ENCODE data around the gene PIPOX.
"Not testable (repeated sequence)": the region's sequence is repeated elsewhere in the genome, so short reads cannot be mapped to it uniquely, and the experiment has no call there.

PIPOX gene

DNA sequence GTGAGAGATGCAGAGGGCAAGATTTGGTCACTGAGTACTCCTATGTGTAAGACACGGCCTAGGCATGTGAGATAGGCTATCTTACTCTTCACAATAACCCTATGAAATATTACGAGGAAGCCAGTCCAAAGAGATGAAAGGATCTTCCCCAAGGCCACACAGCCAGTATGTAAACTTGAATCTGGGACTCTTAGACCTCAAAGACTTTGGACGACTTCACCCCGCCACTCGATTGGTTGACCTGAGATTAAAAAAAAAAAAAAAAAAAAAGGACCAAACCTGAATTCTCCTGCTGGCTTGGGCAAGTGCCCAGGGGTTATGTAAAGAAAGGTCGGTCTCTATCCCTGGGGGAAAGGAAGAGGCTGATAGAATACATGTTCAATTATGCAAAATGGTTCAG, 33.1 kb downstream of the PIPOX start:
- no peak for DNase-seq (ENCODE audit: low read depth in 2 of 2)

DNA sequence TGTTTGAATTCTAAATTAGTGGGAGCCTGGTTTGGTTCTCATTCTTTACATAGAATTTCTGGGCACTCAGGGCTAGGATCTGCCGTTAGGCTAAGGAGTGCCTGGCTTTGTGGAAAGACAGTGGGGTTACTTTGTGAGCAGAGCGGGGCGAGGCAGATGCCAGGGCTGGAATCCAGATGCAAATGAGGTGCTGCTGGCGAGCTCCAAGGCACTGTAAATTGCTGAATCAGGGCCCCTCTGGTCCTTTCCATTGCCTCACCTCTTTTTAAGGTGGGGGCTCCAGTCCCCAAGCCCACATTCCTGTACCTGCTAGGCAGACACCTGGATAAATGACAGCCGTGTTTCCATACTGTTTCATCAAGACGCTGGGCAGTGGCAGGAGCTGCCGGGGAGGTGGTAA, 33.8 kb downstream of the PIPOX start:
- no peak for DNase-seq (ENCODE audit: low read depth in 2 of 2)

DNA sequence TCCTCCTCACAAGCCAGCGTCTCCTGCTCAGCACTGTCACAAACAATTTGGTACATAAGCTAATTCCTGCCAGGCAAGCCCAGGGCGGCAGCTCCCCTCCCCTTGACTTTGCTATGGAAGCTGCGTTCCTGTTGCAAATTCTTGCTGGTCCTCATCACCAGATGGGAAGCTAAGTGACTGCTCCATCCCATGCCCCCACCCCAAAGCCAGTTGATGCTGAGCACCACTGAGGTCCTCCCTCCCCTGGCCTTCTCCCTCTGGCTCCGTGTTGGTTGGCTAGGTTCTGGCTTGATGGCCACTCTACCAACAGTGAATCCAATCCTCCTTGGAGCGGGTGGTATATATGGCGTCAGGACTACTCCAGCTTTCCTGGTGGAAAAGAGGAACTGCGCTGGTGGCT, 34.4 kb downstream of the PIPOX start:
- no peak for DNase-seq (ENCODE audit: low read depth in 2 of 2)

DNA sequence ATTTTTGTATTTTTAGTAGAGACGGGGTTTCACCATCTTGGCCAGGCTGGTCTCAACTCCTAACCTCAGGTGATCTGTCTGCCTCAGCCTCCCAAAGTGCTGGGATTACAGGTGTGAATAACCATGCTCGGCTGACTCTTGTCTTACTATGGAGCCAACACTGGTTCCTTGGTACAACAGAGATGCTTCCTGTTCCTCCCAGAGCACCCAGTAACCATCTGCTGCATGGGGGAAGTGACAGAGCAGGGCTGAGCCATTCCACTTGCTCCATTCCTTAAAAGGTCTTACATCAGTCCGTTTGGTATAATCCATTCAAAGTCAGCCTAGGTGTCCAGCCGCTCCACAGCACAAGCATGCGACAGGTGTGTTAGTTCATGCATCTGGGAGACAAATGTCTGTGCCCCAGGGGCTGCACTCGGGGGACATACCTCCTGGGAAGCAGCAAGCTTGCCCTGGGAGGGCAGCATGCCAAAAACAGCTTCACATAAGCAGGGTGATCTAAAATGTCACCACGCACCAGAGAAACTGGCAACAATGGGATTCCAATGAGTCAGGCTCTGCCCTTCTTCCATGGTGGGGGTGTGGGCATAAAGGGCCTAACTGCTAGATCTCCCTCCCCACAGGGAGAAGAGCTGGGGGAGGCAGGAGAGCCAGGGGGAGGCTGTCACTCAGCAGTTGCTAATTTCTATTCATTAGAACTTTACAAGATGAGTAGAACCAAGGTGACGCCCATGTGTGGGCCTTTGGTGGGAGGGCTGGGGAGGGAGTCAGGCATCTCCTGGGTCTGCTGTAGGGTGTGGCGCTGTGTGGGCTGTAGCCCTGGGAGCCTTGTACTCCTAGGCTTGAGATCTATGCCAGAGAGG, 35.5 kb downstream of the PIPOX start:
- DNase-seq (ENCODE audit: low read depth in 2 of 2) = no peak

DNA sequence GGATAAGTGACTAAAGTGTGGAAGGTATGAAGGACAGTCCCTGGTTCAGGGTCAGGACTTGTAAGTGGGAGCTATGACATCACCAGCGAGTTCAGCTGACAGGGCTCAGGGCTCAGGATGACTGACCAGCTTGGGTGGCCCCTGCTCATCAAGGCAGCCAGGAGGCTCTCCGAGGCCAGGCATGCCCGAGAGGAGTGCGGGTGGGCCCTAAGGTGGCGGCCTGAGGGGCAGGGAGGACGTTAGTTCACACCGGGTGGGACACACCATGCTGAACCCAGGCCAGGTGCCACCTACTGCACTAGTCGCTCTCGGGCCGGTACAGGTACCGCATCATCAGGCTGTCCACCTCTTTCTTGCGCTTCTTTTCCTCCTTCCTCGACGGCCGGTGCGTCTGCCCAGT, 36.5 kb downstream of the PIPOX start:
- no peak for DNase-seq (ENCODE audit: low read depth in 2 of 2)

DNA sequence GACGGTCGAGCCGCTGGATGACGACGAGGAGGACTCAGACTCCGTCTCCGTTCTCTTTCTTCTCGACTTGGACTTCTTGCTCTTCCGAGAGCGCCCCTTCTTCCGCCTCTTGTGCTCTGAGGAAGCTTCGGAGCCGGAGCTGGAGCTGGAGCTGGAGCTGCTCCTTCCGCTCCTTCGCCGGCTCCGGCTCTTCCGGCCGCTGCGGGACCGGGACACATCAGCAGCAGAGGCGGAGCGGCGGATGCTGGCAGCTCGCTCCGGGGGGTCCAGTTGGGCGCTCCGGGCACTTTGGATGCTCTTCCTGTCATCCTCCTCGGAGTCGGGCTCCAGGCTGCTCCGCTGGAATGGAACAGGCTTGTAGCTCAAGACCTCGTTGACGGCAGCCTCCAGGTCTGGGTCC, 36.9 kb downstream of the PIPOX start:
- no peak for DNase-seq (ENCODE audit: low read depth in 2 of 2)

DNA sequence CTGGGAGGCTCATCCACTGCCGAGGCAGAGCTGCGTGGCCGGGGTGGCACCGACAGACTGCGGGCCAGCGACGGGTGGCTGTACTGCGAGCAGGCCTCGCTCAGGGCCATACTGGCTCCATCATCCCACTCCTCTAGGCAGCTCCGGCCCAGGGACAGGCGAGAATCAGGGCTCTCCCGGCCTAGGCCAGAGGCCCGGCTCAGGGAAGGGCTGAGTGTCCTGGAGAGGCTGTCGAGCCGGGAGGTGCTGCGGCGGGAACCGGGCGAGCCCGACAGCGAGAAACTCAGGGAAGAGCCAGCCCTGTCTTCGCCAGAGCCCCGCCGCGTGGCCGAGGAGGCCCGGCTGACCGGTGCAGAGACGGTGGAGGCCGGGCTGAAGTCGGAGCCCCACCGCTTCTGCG, 37.4 kb downstream of the PIPOX start:
- no peak for DNase-seq (ENCODE audit: low read depth in 2 of 2)

DNA sequence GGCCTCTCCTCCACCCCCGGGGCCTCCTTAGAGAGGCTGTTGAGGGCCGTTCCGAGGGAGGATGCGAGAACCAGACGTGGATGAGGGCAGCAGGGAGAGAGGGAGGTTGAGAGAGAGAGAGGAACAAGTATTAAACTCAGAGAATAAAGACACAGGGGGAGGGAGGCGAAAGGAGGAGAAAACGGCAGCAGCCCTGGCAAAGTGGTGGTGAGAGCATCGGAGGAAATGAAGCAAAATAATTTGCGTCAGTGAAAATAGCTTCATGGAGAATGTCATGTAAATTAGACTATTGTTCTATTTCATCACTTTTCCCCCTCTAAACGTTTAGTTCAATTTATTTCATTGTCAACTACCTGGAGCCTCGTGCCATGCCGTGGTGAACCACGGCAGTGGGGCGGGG, 38.0 kb downstream of the PIPOX start:
- DNase-seq (ENCODE audit: low read depth in 2 of 2) = no peak

DNA sequence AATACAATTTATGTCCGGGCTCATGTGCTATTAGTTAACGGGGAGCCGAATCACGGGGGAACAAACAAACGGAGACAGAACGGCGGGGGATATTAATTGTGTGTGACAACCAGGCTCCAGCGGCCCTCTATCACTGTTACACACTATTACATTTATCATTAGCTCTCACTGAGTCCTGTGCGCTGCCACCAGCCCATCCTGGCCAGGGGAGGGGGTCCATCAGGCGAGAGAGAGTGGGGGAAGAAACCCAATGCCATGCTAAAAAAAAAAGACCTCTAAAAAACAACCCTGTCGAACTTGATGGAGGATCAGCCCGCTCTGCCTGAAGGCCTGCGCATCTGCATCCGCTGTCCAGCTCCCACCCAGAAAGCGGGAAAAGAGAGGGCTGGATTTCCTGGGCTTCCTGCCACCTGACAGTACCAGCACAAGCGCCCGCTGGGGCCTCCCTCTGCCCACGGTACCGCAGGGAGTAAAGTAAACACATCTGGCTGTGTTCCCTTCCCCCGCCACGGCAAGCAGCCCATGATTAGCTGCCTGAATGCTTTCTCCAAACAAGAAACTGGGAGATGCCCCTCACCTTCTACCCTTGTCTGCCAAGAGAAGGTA, 41.7 kb downstream of the PIPOX start:
- no peak for DNase-seq (ENCODE audit: low read depth in 2 of 2)

DNA sequence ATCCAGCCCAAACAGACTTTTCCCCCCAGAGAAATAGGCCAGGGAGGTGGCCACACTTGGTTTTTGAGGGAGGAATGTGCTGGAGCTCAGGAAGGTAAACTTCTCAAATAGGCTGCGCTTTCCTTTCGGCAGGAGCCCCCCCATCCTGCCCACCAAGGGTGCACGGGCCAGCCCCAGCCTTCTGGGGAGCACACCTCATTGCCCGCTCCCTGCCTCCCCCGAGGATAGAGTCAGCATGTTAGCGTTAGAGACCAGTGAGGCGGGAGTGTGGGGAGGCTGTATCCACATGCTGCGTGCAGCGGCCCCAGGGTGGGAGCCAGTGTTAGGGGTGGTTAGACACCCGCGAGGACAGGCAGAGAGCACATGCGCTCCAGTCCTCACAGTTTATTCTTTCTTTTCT, 42.3 kb downstream of the PIPOX start:
- DNase-seq (ENCODE audit: low read depth in 2 of 2) = no peak

DNA sequence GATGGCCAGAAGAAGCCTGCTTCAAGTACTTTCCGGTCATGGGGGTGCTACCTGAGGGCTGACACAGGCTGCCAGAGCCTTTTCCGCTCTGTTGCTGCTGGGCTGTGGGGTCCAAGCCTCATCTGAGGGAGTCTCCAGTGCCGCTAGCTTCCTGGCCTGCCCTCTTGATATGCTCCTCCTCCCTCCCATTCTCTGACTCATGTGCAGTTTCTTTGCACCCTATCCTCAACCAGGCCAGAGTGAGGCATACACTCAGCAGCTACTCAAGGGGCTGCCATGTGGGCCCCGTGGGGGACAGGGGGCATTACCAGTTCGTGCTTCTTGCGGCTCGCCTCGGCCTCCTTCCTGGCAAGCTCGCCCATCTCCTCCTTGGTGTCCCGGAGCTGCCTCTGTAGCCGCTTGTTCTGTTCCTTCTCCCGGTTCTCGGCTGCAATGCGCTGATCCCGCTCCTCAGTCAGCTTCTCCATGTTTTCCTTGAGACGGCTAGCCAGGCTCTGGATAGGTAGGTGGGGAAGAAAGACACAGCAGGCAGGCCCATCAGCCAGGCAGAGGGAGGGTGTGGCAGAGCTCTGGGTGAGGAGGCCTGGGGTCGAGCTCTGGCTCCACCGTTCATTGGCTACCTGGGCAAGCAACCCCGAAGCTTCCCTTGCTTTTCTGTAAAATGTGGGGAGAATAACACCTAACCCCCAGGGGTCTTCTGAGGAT, 43.8 kb downstream of the PIPOX start:
- DNase-seq (ENCODE audit: low read depth in 2 of 2) = no peak

DNA sequence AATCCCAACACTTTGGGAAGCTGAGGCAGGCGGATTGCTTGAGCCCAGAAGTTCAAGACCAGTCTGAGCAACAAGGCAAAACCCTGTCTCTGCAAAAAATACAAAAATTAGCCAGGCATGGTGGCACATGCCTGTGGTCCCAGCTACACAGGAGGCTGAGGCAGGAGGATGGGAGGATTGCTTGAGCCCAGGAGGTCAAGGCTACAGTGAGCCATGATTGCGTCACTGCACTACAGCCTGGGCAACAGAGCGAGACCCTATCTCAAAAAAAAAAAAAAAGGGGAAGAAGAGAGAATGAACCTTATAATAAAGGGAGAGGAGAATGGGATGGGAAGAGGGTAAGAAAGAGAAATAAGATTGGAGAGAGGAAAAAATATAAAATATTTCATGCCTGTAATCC, 45.8 kb downstream of the PIPOX start:
- not testable (repeated sequence) for DNase-seq (ENCODE audit: low read depth in 2 of 2)

DNA sequence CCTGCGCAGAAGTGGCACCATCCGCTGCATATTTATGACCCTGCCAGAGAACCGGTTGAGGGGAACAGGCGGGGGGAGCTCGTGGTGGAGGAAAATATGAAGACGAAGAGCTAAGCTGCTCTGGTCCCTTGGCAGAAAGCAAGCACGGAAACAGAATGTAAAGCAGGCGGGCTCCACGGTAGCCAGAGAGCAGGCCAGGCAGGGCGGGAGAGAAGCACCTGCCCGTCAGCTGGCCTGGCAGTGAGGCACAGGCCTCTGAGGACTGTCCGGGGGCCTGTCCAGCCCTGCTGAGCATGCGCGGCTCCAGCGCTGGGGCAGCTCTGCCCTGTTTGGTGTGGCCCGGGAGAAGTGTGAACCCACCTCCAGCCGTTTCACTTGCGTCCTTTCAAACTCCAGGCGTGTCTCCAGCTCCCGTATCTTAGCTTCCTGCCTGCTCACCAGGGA, 46.7 kb downstream of the PIPOX start:
- DNase-seq (ENCODE audit: low read depth in 2 of 2) = no peak

DNA sequence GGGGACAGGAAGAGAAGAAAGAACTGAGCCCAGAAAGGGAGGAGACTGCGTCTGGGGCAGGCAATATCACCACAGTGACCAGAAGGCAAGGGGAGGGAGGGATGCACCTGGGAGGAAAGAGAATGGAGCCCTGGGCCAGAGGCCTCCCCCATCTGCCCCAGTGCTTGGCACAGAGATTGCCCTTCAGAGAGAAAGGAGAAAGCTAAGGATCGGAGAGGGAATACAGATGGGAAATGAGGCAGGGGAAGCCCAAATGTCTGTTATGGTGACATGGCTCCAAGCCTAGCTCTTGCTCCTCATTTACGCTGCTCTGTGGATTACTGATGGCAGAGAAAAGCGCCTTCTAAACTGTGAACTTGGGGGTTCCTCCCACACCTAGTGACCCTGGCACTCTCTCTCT, 47.2 kb downstream of the PIPOX start:
- DNase-seq (ENCODE audit: low read depth in 2 of 2) = no peak

DNA sequence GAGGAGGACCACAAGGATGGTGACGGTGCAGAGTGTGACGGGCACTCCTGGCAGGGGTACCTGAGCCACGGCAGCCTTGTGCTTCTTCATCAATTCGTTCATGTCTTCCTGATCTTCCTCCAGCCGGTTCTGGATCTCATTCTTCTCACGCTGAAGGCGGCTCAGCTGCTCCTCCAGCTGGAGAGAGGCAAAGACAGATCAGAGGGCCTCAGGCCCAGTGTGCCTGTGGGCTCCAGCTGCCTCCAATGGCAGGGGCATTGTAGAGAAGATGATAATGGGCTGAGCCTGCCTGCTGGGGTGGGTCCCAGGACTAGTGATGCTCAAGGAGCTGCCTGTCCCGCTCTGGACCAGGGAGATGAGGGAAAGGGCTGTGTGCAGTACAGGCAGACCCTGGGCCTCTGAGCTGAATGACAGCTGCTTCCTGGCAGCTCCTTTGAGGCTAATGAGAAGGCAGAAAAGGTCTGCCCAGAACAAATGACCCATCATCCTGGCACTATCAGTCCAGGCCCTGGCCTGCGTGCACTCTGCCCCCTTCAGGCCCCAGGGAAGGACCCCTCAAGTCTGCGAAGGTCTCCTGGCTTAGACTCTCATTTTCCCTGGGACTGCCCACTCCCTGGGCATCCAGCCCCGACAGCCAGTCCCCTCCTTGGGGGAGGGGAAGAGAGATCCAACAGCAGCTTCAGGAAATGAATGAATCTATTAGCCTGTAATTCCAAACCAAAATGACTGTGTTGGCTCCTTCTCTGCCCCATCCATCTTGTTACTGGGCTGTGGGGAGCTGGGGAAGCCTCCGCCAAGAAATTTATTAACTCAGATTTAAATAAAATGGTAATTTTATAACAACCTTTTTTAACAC, 48.0 kb downstream of the PIPOX start:
- no peak for DNase-seq (ENCODE audit: low read depth in 2 of 2)

DNA sequence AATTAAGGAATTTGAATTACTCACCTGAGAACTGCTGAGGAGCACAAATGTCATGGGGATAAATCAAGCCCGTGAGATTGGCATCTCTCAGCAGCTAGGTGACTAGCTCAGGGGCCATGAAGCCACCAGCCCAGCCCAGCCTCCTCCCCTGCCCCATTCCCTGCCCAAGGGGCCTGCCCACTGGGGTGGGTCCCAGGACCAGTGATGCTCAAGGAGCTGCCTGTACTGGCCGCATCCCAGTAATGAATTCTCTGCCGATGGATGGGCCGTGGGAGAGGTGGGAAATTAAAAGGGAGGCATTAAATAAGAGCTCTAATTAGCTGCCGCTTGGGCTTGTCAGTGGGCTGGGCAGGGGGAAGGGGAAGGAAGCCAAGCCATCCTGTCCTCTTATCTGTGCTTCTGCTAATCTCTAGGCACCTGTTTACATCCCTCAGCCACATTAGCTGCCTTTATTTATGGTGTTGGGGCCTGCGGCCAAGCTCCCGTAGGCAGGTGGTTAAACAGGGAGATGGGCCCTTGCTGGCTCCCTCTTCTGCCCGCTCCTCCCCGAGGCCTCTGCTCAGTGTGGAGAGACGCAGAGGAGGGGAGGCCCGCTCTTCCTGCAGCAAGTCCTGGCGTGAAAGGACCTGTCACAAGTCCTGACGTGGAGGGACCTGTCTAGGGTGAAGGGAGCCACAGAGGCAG, 48.8 kb downstream of the PIPOX start:
- DNase-seq (ENCODE audit: low read depth in 2 of 2) = no peak

DNA sequence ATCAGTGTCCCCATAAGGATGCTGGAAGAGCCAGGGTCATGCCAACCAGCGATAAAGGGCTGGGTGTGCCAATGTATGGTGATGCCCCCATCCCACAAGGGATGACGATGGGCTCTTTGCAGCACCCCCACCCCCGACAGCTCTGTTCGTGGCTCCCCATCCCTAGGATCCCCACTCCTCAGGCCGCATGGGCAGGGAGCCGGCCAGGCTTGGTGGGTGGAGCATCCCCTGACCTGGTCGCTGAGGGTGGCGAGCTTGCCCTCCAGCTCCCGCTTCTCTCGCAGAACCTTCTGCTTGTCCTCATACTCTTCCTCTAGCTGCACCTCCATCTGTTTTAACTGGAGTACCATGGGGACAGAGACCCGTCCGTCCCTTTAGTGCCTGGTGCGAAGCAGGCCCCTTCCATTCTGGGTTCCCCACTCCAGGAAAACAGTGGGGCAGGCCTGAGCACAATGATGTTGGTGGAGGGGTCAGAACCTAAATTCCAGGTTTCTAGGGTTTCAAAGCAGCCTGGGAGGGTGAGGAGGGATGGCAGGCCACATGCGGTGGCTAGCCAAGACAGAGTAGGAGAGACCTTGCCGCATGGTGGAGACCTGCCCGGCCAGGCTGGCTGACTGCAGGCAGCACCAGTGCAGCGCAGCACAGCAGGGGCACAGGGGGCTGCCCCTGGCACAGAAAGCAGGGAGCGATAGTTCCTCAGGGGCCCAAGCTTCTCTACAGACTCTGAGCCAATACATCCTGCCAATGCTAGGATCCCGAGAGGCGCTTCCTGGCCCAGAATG, 50.3 kb downstream of the PIPOX start:
- no peak for DNase-seq (ENCODE audit: low read depth in 2 of 2)

DNA sequence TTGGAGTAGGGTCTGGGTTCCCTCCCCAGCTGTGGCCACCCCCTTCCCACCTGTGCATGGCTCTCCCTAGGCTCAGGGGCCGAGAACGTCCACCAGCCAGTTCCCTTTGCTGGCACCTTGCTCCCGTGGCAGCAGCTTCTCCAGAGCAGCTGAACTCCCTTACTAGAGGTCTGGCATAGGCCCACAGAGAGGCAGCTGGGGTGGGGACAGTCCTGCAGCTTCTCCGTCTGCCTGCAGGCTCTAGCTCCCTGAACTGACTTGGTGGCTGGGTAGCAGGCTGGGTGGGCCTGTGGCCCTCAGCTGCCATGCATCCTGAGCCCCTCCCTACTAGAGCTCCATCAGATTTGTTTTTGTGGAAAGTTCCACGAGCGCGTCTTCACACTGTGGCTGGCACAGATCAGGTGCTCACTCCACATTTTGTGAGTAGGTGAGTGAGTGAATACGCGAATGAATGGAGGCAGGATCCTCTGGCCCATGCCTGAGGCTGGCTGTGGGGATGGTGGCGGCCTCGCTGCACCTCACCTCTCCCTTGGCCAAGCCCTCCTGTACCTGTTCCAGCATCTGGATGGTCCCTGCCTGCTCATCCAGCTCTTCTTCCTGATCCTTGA, 51.3 kb downstream of the PIPOX start:
- no peak for DNase-seq (ENCODE audit: low read depth in 2 of 2)

DNA sequence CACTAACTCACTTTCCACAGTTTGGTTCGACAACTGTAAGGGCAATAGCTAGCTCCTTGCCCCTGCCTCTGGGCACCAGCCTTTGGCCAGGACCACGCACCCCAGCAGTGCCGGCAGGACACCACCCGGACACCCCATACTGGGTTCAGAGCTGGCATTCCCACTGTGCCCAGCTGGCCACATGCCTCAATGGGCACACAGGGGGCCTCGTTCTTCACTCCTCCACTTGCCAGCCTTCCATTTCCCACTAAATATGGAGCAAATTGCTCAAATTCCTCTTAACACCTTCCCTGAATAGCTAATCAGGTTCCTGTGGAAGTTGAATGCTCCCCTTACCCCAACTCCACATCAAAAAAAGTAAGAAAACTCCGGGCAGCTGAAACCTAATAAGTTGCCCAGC, 52.5 kb downstream of the PIPOX start:
- no peak for DNase-seq (ENCODE audit: low read depth in 2 of 2)

DNA sequence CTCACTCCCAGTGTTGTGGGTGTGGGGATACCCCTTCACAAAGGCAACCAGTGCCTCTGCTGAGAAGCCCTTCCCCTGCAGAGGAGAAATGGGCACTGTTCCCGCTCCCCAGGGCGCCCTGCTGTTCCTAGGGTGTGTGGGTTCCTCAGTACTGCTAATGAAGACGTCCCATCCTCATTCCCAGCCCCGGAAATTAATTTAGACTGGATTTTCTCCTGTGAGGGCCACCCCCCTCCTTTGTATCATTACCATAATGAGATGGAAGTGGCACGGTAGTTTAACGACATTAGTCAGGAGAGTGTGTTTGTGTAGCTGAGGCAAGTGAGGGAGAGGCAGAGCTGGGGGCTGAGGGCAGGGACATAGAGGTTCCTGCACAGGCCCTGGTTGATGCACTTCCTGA, 53.2 kb downstream of the PIPOX start:
- DNase-seq (ENCODE audit: low read depth in 2 of 2) = no peak
